GM12878 (cell line): ENCODE measurements around the gene DDX4. TPM values are rescaled to one million over a fixed set of nuclear protein-coding genes. Genes with fewer than 3 reads are reported as not detected.

ENCODE experiments used
- ATAC-seq: fragments of 200-7000 bp; cut with Tn5 transposase; 3 replicates; pipeline ENCODE4 v1.9.1; 2020; ENCODE audit warnings: mild to moderate bottlenecking, moderate library complexity
- BruUV-seq: library from RNA; stranded (reverse); fragments of 400-500 nt; replicated peaks from 2 replicates; lab custom pipeline; 2021; lab: Mats Ljungman, UMichigan
- CTCF ChIA-PET: fragments of 300-600 bp; sonication (Branson Sonifier 250); formaldehyde crosslinking; extraction: SDS; loops from one replicate; lab custom pipeline; 2021; ENCODE audit warnings: inconsistent platforms; lab: Yijun Ruan, JAX
- POLR2A ChIA-PET: fragments of 350-600 bp; formaldehyde crosslinking; extraction: SDS; loops from one replicate; lab custom pipeline; 2021; ENCODE audit warnings: inconsistent platforms; lab: Charles Lee
- RAD21 ChIA-PET: fragments of 300-600 bp; sonication (Branson Sonifier 250); formaldehyde crosslinking; loops from one replicate; lab custom pipeline; 2023; ENCODE audit warnings: antibody characterized with exemption; ENCODE audit not compliant: unreplicated experiment; lab: Charles Lee
- SMC1A ChIA-PET: fragments of 300-600 bp; sonication (Branson Sonifier 250); formaldehyde crosslinking; loops from one replicate; lab custom pipeline; 2023; ENCODE audit not compliant: unreplicated experiment, uncharacterized antibody; lab: Charles Lee
- DNase-seq: peaks from one replicate; pipeline ENCODE4 v3.0.0-alpha.2; 2011; ENCODE audit warnings: low read depth, low spot score
- FAIRE-seq: peaks from 3 replicates; lab custom pipeline; 2011; peaks lifted over from hg19 to GRCh38; lab: Jason Lieb, UNC
- H2AFZ ChIP-seq: 2 replicates; pipeline ENCODE4 v1.6.0; 2011; ENCODE audit warnings: low read depth, low read length, control low read depth; ENCODE audit not compliant: control insufficient read depth
- H3K27ac ChIP-seq: 2 replicates; pipeline ENCODE4 v1.5.1; 2011; ENCODE audit warnings: control low read depth; ENCODE audit not compliant: control insufficient read depth, insufficient read depth
- H3K27me3 ChIP-seq, 2 experiments: replicated peaks in 1 of 2; 2 replicates each; pipeline versions ENCODE4 v1.6.0 to v1.6.1; 2011; ENCODE audit warnings: low read length in 1 of 2; ENCODE audit not compliant: control insufficient read depth in 2 of 2, insufficient read depth in 2 of 2
- H3K36me3 ChIP-seq, 2 experiments: 2 replicates each; pipeline ENCODE4 v1.5.1; 2011; ENCODE audit warnings: low read length in 1 of 2; ENCODE audit not compliant: control insufficient read depth in 2 of 2, insufficient read depth in 2 of 2
- H3K4me1 ChIP-seq: 2 replicates; pipeline ENCODE4 v1.6.1; 2011; ENCODE audit warnings: mild to moderate bottlenecking, low read length, moderate library complexity, mixed read lengths; ENCODE audit not compliant: control insufficient read depth, insufficient read depth
- H3K4me2 ChIP-seq: 2 replicates; pipeline ENCODE4 v1.6.0; 2011; ENCODE audit warnings: control low read depth; ENCODE audit not compliant: control insufficient read depth, insufficient read depth
- H3K4me3 ChIP-seq: fragments of 200-600 bp; sonication (generic); 2 replicates; pipeline ENCODE4 v1.5.1; 2016
- H3K79me2 ChIP-seq: 2 replicates; pipeline ENCODE4 v1.6.0; 2011; ENCODE audit warnings: low read length; ENCODE audit not compliant: control insufficient read depth, insufficient read depth
- H3K9ac ChIP-seq: 2 replicates; pipeline ENCODE4 v1.8.0; 2011; ENCODE audit warnings: low read length, control low read depth, mixed read lengths; ENCODE audit not compliant: control insufficient read depth, insufficient read depth
- H3K9me3 ChIP-seq: replicated peaks from 3 replicates; pipeline ENCODE4 v1.5.1; 2011; ENCODE audit warnings: mild to moderate bottlenecking, low read length; ENCODE audit not compliant: control insufficient read depth, insufficient read depth
- H4K20me1 ChIP-seq: 2 replicates; pipeline ENCODE4 v1.6.0; 2011; ENCODE audit not compliant: control insufficient read depth, insufficient read depth
- ASH2L ChIP-seq: fragments of 300-600, 200-600 bp; sonication (generic); IDR thresholded peaks from 2 replicates; pipeline ENCODE4 v1.6.1; 2017; ENCODE audit warnings: low read depth, mild to moderate bottlenecking, borderline replicate concordance
- BHLHE40 ChIP-seq, 2 experiments: fragments of 450-650 bp in 1 of 2; IDR thresholded peaks; 2 replicates each; pipeline ENCODE4 v1.6.1; 2011 to 2017; ENCODE audit warnings: low read depth in 2 of 2, borderline replicate concordance in 1 of 2, improper control_type of control experiment in 1 of 2, low read length in 1 of 2, mild to moderate bottlenecking in 1 of 2
- CHD1 ChIP-seq: IDR thresholded peaks from 2 replicates; pipeline ENCODE4 v1.6.1; 2012; ENCODE audit warnings: low read depth, low read length, improper control_type of control experiment
- E2F8 ChIP-seq: fragments of 450-650 bp; IDR thresholded peaks from 2 replicates; pipeline ENCODE4 v1.6.1; 2018; ENCODE audit warnings: mild to moderate bottlenecking, low read depth, moderate library complexity; ENCODE audit not compliant: partially characterized antibody
- HCFC1 ChIP-seq: fragments of 150-350 bp; IDR thresholded peaks from 2 replicates; pipeline ENCODE4 v1.6.1; 2014; ENCODE audit warnings: low read length
- HSF1 ChIP-seq: fragments of 150-350 bp; IDR thresholded peaks from 2 replicates; pipeline ENCODE4 v1.6.1; 2014; ENCODE audit warnings: mild to moderate bottlenecking, low read depth, low read length
- MYC ChIP-seq: IDR thresholded peaks from 2 replicates; pipeline ENCODE4 v1.6.1; 2011; ENCODE audit warnings: mild to moderate bottlenecking, low read length, moderate library complexity, inconsistent platforms; ENCODE audit not compliant: insufficient read depth, insufficient replicate concordance, insufficient read length, severe bottlenecking
- NFYA ChIP-seq: IDR thresholded peaks from 2 replicates; pipeline ENCODE4 v1.6.1; 2011; ENCODE audit warnings: low read depth, mild to moderate bottlenecking, low read length, improper control_type of control experiment, borderline replicate concordance
- PAX5 ChIP-seq: IDR thresholded peaks from 2 replicates; pipeline ENCODE4 v1.6.1; 2011; ENCODE audit warnings: low read depth, low read length, borderline replicate concordance
- TBL1XR1 ChIP-seq: IDR thresholded peaks from 2 replicates; pipeline ENCODE4 v1.6.1; 2012; ENCODE audit warnings: low read depth, low read length, improper control_type of control experiment
- WGBS: methylation state at CpG from one replicate; pipeline ENCODE4 v1.1.6; 2016; ENCODE audit warnings: low lambda C conversion rate; ENCODE audit not compliant: insufficient replicate concordance, insufficient coverage; ENCODE audit errors: missing lambda C conversion rate; 5-methylcytosine and 5-hydroxymethylcytosine counted together
- in situ Hi-C: fragments of 300-500 bp; cut with MboI; formaldehyde crosslinking; loops from 9 replicates; pipeline ENCODE4 v1.14.3; 2018; ENCODE audit warnings: mixed read lengths
- intact Hi-C: fragments of 100-400 bp; cut with micrococcal nuclease; formaldehyde crosslinking; loops from one replicate; pipeline ENCODE4 v1.14.2; 2022; ENCODE audit not compliant: unreplicated experiment
- polyA plus RNA-seq, 11 experiments: library from polyadenylated mRNA; depleted of rRNA in 4 of 11; unstranded in 6 of 11; stranded (reverse) in 5 of 11; fragments of >200 nt; fragmentation: Nextera tagmentation in 4 of 11; fragmentation: Illumina TruSeq in 1 of 11; extraction: Ambion mirVana in 4 of 11; extraction: Trizol in 1 of 11; gene quantifications; 1 replicate in 1 of 11; 2 replicates in 10 of 11; pipeline versions ENCODE4 v1.2.1 to v1.2.3, GENCODE V29; 2011 to 2016; ENCODE audit warnings: inconsistent platforms in 2 of 11, missing spikeins in 2 of 11, low read depth in 1 of 11
- total RNA-seq, 4 experiments: library from RNA; depleted of rRNA in 3 of 4; stranded (reverse); fragments of >200 nt in 3 of 4; fragmentation: Illumina TruSeq in 1 of 4; extraction: Trizol in 1 of 4; gene quantifications; 2 replicates each; pipeline versions ENCODE4 v1.2.1 to v1.2.3, GENCODE V29; 2013 to 2021
- TF ChIP-seq, protein P1 (sequence below): fragments of 450-650 bp; IDR thresholded peaks from 2 replicates; pipeline ENCODE4 v1.6.1; 2017; ENCODE audit warnings: low read depth, mild to moderate bottlenecking, moderate library complexity
- TF ChIP-seq, protein P2 (sequence below): fragments of 450-650 bp; IDR thresholded peaks from 2 replicates; pipeline ENCODE4 v1.6.1; 2018; ENCODE audit warnings: borderline replicate concordance, mild to moderate bottlenecking; ENCODE audit not compliant: partially characterized antibody

Gene DDX4
- total and polyA plus RNA-seq, 10 of the 15 experiments (the other 5 are each of a cell fraction or from before 2014, with no cell fraction given), result 0.05 to 0.36 (median 0.09) TPM; not detected in 4

DNA sequence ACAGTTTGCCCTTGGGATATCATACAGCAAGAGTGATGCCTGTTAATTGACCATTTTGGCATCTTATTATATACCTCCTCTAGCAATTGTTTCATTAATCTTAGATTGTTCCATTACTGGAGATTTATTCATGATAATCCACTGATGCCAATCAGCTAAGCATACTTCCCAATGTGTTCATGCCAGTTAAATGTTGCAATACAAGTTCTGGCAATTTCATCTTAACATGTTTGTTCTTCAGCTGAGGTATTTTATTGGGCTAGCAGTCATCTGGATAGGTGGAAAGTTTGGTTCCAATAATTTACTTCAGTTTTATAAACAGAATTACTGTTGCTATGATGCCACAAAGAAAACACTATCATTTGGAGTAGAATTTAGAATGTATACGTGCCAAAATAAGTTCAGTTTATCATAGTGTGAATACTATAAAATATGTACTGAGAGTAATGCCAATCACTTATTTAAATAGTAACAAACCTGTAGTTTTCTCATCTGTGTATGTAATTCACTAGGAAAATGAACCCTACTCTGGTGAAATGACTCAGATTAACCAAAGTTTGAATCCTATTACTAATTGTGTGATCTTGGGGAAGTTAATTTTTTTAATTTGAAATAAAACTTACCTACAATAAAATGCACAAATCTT, 85.4 kb downstream of the DDX4 start:
- H2AFZ ChIP-seq, result no peak overlapping the region
- no peaks in the 10 kb centered on the region for H3K79me2 ChIP-seq
- DNase-seq, result no peak
- no peak overlapping the region for H3K4me3 ChIP-seq
- no peak for ATAC-seq
- peaks cover 0 to 8% of the 10 kb centered on the region in 2 experiments; a peak in 1 of 4 replicates for H3K27me3 ChIP-seq
- H3K4me1 ChIP-seq, result no peaks in the 10 kb centered on the region
- no peaks in the 10 kb centered on the region; the same call in 2 of the 3 replicates for H3K9me3 ChIP-seq
- FAIRE-seq, result no peak
- in situ Hi-C loops (no loop called here), intact Hi-C loops (no loop called here)
- no TSS peak for BruUV-seq
- 0% methylated on average over 1 of the region's 1 CpG for WGBS
- no peak overlapping the region for H3K27ac ChIP-seq
- H3K4me2 ChIP-seq, result no peak overlapping the region
- H3K9ac ChIP-seq, result no peak overlapping the region
- ChIA-PET CTCF (interaction anchor here (0.6 kb wide), 1 partner anchor 652 kb away, joined by 3 read pairs; no protein-coding TSS in a partner anchor), POLR2A (no interaction called here), SMC1A (interaction anchor here (0.7 kb wide), 1 partner anchor 53 kb away, joined by 3 read pairs; no protein-coding TSS in a partner anchor), RAD21 (no interaction called here)
- H3K36me3 ChIP-seq, result no peaks in the 10 kb centered on the region
- no peaks in the 10 kb centered on the region for H4K20me1 ChIP-seq
- TF ChIP-seq CHD1 (no peak), TBL1XR1 (no peak), MYC (no peak), HSF1 (no peak), BHLHE40 (IDR thresholded peaks at IDR 0.05; ENCODE audit: borderline replicate concordance in 1 of 2, low read depth in 2 of 2, low read length in 1 of 2) (no peak), NFYA (no peak), ASH2L (no peak), HCFC1 (no peak), E2F8 (no peak), PAX5 (no peak)
- TF ChIP-seq, protein P1, sequence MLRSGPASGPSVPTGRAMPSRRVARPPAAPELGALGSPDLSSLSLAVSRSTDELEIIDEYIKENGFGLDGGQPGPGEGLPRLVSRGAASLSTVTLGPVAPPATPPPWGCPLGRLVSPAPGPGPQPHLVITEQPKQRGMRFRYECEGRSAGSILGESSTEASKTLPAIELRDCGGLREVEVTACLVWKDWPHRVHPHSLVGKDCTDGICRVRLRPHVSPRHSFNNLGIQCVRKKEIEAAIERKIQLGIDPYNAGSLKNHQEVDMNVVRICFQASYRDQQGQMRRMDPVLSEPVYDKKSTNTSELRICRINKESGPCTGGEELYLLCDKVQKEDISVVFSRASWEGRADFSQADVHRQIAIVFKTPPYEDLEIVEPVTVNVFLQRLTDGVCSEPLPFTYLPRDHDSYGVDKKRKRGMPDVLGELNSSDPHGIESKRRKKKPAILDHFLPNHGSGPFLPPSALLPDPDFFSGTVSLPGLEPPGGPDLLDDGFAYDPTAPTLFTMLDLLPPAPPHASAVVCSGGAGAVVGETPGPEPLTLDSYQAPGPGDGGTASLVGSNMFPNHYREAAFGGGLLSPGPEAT, result no peak
- TF ChIP-seq, protein P2, sequence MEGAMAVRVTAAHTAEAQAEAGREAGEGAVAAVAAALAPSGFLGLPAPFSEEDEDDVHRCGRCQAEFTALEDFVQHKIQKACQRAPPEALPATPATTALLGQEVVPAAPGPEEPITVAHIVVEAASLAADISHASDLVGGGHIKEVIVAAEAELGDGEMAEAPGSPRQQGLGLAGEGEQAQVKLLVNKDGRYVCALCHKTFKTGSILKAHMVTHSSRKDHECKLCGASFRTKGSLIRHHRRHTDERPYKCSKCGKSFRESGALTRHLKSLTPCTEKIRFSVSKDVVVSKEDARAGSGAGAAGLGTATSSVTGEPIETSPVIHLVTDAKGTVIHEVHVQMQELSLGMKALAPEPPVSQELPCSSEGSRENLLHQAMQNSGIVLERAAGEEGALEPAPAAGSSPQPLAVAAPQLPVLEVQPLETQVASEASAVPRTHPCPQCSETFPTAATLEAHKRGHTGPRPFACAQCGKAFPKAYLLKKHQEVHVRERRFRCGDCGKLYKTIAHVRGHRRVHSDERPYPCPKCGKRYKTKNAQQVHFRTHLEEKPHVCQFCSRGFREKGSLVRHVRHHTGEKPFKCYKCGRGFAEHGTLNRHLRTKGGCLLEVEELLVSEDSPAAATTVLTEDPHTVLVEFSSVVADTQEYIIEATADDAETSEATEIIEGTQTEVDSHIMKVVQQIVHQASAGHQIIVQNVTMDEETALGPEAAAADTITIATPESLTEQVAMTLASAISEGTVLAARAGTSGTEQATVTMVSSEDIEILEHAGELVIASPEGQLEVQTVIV, result no peak
